ENCODE results near the gene SSRP1. TPM values are rescaled to one million over a fixed set of nuclear protein-coding genes. Genes with fewer than 3 reads are reported as not detected.

SSRP1 gene
- total RNA-seq, 1 donor from 2014 or later: 131 TPM

GRCh38 chr11:57310091-57310490 is 25.6 kb downstream of the SSRP1 start:
- no peak for TF ChIP-seq CTCF (IDR thresholded peaks at IDR 0.05; ENCODE audit: unreplicated experiment)
- peaks cover 27% of the 10 kb centered on the region for H3K36me3 Mint-ChIP-seq (ENCODE audit: insufficient read depth)
- no peaks in the 10 kb centered on the region for H3K9me3 Mint-ChIP-seq (ENCODE audit: low read depth)
- DNase-seq (ENCODE audit: low spot score, unreplicated experiment): no peak
- peaks cover 20% of the 10 kb centered on the region for H3K4me1 Mint-ChIP-seq (ENCODE audit: low read depth)
- H3K27me3 Mint-ChIP-seq: no peaks in the 10 kb centered on the region
- no peak overlapping the region for H3K4me3 Mint-ChIP-seq (ENCODE audit: low read depth)
- H3K27ac Mint-ChIP-seq: no peak overlapping the region

GRCh38 chr11:57309106-57310059 is 26.3 kb downstream of the SSRP1 start:
- DNase-seq (ENCODE audit: low spot score, unreplicated experiment): no peak
- Mint-ChIP-seq H3K4me3 (ENCODE audit: low read depth) (no peak overlapping the region), H3K4me1 (ENCODE audit: low read depth) (peaks cover 22% of the 10 kb centered on the region), H3K27ac (no peak overlapping the region), H3K9me3 (ENCODE audit: low read depth) (no peaks in the 10 kb centered on the region), H3K27me3 (no peaks in the 10 kb centered on the region), H3K36me3 (ENCODE audit: insufficient read depth) (peaks cover 27% of the 10 kb centered on the region)
- no peak for TF ChIP-seq CTCF (IDR thresholded peaks at IDR 0.05; ENCODE audit: unreplicated experiment)

GRCh38 chr11:57308426-57309060 is 27.1 kb downstream of the SSRP1 start:
- no peak for DNase-seq (ENCODE audit: low spot score, unreplicated experiment)
- H3K4me1 Mint-ChIP-seq (ENCODE audit: low read depth): peaks cover 30% of the 10 kb centered on the region
- H3K4me3 Mint-ChIP-seq (ENCODE audit: low read depth): no peak overlapping the region
- no peaks in the 10 kb centered on the region for H3K27me3 Mint-ChIP-seq
- H3K27ac Mint-ChIP-seq: peak overlapping the region; percentile 24
- TF ChIP-seq CTCF (IDR thresholded peaks at IDR 0.05; ENCODE audit: unreplicated experiment): no peak
- no peaks in the 10 kb centered on the region for H3K9me3 Mint-ChIP-seq (ENCODE audit: low read depth)
- peaks cover 27% of the 10 kb centered on the region for H3K36me3 Mint-ChIP-seq (ENCODE audit: insufficient read depth)

GRCh38 chr11:57307666-57308270 is 27.9 kb downstream of the SSRP1 start:
- DNase-seq (ENCODE audit: low spot score, unreplicated experiment): no peak
- H3K36me3 Mint-ChIP-seq (ENCODE audit: insufficient read depth): peaks cover 31% of the 10 kb centered on the region
- no peak for TF ChIP-seq CTCF (IDR thresholded peaks at IDR 0.05; ENCODE audit: unreplicated experiment)
- no peak overlapping the region for H3K4me3 Mint-ChIP-seq (ENCODE audit: low read depth)
- H3K9me3 Mint-ChIP-seq (ENCODE audit: low read depth): no peaks in the 10 kb centered on the region
- H3K27ac Mint-ChIP-seq: no peak overlapping the region
- H3K4me1 Mint-ChIP-seq (ENCODE audit: low read depth): peaks cover 35% of the 10 kb centered on the region
- no peaks in the 10 kb centered on the region for H3K27me3 Mint-ChIP-seq

- Mint-ChIP-seq H3K27me3 (no peaks in the 10 kb centered on the region), H3K36me3 (ENCODE audit: insufficient read depth) (peaks cover 31% of the 10 kb centered on the region), H3K4me3 (ENCODE audit: low read depth) (no peak overlapping the region), H3K27ac (no peak overlapping the region), H3K9me3 (ENCODE audit: low read depth) (no peaks in the 10 kb centered on the region), H3K4me1 (ENCODE audit: low read depth) (peaks cover 31% of the 10 kb centered on the region)
- DNase-seq (ENCODE audit: low spot score, unreplicated experiment): no peak
- TF ChIP-seq CTCF (IDR thresholded peaks at IDR 0.05; ENCODE audit: unreplicated experiment): no peak
Observed at GRCh38 chr11:57306940-57307565, 28.6 kb downstream of the SSRP1 start.
